Measurements from ENCODE around the gene ARAF.
"Not testable (repeated sequence)": the region's sequence is repeated elsewhere in the genome, so short reads cannot be mapped to it uniquely, and the experiment has no call there.

ARAF gene

DNA sequence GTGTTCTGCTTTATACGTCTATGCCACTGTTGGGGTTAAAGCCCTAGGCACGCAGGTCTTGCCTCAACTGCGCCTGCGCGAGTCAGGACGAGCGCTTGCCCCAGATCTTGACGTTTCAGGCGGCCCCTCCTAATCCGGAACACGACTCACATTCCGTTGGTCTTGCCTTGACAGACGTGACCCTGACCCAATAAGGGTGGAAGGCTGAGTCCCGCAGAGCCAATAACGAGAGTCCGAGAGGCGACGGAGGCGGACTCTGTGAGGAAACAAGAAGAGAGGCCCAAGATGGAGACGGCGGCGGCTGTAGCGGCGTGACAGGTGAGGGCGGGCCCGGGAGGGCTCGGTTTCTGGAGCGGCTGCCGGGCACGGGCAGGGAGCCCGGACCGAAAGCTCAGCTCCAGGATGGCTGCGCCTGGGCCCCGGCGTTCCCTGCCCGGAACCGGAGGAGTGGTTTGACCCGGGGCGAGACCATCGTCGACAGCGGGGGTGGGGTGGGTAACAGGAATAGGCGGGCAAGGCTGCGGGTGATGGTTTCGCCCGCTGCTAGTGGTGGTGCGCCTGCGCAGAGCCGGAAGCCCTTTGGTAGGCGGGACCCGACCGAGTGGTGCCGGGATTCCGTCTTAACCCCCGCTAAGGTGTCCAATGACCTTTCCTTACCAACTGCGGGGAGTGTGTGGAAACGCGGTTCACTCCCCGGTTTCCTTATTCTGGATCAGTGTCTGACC lies at the start of gene ARAF:
TSS of gene ARAF (plus strand) at position 272 of the 725 bp plus-strand sequence. CDS start 1,763 bp downstream, outside the sequence.
- peak; percentile 86 for DNase-seq

DNA sequence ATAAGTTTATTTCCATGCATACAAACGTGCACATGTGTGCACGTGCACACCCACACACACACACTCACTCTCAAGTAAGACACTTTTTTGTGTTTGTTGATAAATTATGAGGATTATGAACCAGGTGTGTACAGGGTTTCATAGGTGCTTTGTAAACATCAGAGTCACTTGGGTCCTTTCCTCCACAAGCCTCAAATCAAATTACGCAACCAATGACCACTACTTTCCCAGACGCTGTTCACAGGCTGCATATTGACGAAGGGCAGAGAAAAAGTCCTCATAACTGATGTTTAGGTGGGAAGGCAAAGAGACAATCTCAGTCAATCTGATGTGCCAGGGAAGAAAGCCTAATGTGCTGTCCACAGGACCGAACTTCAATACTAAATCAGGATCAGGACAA lies 48.6 kb upstream of the ARAF start:
- not testable (repeated sequence) for DNase-seq

- DNase-seq = not testable (repeated sequence)
These were observed 47.7 kb upstream of the ARAF start for GRCh38 chrX:47513034-47513965.

DNA sequence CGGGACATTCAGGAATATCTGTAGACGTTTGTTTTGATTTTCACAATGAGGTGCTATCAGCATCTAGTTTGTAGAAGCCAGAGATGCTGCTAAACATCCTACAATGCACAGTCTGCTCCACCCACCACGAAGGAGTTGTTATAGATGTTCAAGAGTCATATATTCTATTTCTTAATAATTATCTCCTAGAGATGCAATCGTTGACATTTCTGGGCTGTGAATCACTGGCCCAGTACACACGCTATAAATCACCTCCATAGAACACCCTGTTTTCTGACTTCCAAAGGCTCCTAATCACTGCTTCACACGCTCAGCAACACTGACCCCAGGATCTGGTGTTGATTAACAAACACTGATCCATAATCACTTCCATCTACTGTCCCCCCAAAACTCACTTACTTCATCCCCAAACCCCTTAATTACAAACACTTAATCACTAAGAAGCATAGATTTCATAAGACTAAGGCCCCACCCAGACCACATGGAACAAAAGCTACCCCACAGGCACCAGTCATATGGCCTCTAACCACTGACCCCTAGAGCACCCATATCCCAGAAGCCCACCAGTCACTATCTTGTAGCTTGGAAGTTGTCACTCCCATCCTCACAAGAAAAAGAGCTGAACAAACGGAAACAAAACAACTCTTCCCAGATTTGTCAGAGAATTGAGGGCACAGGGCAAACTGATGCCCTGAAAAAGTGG lies 46.3 kb upstream of the ARAF start:
- DNase-seq = no peak

- no peak for DNase-seq
These were observed 44.9 kb upstream of the ARAF start for GRCh38 chrX:47515941-47516665.

DNA sequence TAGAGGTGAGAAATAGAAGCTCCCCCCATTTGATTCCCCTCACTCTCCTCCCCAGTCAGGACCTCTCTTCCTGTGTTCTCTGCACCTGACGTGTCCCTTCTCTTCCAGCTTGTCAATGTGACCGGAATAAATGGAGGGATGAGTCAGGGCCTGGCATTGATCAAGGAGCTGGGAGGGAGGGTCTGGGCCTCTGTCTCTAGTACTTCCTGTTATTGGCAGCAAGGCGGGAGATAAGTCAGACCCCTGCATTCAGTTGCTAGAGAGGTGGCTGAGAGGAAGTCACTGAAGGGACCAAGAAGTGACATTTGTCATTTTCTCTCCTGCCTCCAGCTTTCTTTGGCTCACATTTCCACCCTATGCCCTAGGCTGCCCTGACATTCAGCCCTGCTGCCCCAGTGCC lies 42.9 kb upstream of the ARAF start:
- DNase-seq = no peak

GRCh38 chrX:47523297-47523696 lies 37.7 kb upstream of the ARAF start:
- peak; percentile 37 to 45 for DNase-seq

- no peak for DNase-seq
These were observed 37.3 kb upstream of the ARAF start for GRCh38 chrX:47523713-47524166.

- no peak for DNase-seq
These were observed 31.5 kb upstream of the ARAF start for GRCh38 chrX:47529548-47529947.

- peak in 1 of 2 experiments; percentile 2 for DNase-seq
These were observed 31.0 kb upstream of the ARAF start for GRCh38 chrX:47530049-47530448.

DNA sequence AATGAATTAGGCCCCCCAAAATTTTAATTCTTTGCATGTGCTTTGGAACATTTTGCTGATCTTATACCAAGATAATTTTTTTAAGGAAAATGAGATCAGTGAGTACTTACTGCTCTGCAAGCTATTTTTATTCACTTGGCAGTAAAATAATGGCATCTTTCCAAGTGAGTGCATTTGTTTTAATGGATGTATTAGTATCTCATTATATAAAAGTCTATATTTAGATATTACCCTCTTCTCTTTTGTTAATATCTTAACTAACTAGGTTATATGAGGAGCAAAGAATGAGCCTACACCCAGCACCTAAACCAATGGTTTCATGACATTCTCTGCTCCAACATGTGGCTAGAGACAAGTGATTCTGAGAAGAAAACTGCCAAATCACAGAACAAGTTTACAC lies 21.1 kb upstream of the ARAF start:
- DNase-seq = no peak

DNA sequence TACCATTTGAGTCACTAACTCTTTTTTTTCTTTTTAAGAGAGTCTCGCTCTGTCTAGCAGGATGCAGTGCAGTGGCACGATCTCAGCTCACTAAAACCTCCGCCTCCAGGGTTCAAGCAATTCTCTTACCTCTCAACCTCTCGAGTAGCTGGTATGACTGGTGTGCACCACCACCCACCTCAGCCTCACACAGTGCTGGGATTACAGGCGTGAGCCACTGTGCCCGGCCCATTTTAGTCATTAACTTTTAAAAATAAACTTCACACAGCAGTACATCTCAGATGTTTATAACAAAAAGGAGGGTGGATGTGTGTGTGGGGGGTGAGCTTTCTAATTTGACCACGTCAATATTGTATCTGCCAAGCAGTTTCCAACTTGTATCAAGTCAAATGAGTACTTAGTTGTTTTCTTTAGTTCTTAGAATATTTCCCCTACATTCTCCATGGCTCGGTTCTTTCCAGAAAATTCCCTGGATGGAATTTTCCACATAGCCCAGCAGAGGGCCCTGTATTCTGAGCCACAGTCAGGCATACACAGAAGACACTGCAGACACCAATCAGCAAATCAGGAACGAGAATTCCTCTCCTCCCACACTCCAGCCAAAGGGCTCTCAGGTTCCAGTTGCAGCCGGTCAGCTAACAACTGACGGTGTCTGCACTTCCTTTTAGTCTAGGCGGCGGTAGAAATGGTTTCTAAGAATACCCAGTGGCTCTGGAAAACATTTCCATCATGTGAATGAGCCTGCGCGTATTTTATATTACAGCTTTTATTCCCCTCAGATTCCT lies 20.1 kb upstream of the ARAF start:
- DNase-seq = peak; percentile 57 to 70

DNA sequence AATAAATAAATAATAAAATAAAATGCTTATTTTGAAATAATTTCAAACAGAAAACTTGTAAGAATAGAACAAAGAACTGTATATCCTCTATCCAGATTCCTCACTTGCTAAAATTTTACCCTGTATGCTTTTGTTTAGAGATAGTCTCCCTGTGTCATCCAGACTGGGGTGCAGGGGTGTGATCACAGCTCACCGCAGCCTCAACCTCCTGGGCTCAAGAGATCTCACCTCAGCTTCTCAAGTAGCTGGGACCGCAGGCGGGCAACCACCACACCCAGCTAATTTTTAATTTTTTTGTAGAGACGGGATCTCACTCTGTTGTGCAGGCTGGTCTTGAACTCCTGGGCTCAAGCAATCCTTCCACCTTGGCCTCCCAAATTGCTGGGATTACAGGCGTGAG lies 17.5 kb upstream of the ARAF start:
- no peak for DNase-seq

DNA sequence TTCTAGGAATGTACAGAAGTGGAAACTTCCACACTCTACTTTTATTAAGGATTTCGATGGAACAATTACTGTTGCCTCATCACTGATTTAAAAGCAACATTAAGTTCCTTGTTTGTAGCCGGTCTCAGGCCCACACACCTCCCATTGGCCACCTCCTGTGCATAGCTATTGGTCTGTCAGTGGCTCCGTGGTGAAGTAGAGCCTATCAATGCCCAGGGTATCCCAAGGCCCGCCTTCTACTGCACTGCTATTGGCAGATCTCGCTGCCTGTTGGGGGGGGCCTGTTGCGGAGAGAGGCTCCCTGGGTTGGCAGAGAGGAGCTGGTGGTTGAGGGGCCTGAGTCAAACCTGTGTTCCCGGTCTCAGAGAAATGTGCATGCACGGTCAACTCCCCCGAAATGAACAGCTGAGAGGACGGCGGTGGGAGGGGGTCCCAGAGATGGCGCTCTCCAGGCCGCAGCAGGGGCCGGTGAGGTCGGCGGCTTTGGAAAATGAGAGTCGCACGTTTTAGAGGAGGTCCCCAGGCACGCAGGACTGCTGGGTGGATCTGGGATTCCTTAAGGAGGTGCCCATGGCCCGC lies 4.9 kb upstream of the ARAF start:
- DNase-seq = peak; percentile 81 to 85

GRCh38 chrX:47558436-47558835 lies 2.6 kb upstream of the ARAF start:
- no peak for DNase-seq

GRCh38 chrX:47560179-47560933 lies 649 bp upstream of the ARAF start:
- DNase-seq = no peak

DNA sequence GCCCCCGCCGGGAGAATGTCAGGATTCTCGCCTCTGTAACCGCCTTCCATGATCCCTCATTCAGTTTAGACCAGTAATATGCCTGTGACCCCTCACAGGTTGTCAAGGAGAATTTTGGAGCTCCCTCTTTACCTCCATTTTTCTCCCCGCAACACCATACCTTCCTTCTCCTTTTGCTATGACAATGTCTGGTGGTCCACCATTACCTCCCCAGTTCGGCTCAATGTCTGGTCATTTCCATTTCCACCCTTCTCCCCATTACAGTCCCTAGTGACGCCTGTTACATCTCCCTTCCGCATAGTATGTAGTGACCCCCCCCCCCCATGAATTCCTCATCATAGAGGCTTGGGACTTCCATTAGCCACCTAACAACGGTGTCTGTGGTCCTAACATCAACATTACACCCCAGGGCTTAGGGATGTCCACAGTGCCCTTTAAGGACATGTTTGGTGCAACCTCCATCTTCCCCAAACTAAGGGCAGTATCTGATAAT lies 700 bp downstream of the ARAF start:
- DNase-seq = no peak

GRCh38 chrX:47562615-47563243 lies 1.7 kb downstream of the ARAF start:
- DNase-seq = peak; percentile 14 to 17

- DNase-seq = no peak
These were observed 2.9 kb downstream of the ARAF start for GRCh38 chrX:47563801-47564315.
